Mucosa of descending colon (tissue), 3 donors: ENCODE measurements around the gene NPY1R. TPM values are rescaled to one million over a fixed set of nuclear protein-coding genes. Genes with fewer than 3 reads are reported as not detected.

ENCODE experiments used
- ATAC-seq: fragments of 200-7000 bp; cut with Tn5 transposase; one replicate; pipeline ENCODE4 v1.9.1; 2020; ENCODE audit warnings: mild to moderate bottlenecking, moderate library complexity
- DNase-seq, 3 donors: peaks; one replicate each; pipeline ENCODE4 v3.0.0-alpha.2; 2020
- H3K36me3 ChIP-seq: fragments of 200-600 bp; one replicate; pipeline ENCODE4 v1.8.0; 2021; ENCODE audit warnings: low read depth, mild to moderate bottlenecking
- H3K4me1 ChIP-seq: fragments of 200-600 bp; one replicate; pipeline ENCODE4 v1.8.0; 2021; ENCODE audit warnings: low read depth, mild to moderate bottlenecking
- H3K4me3 ChIP-seq: fragments of 200-600 bp; one replicate; pipeline ENCODE4 v1.8.0; 2021; ENCODE audit warnings: mild to moderate bottlenecking
- H3K9me3 ChIP-seq: fragments of 200-600 bp; one replicate; pipeline ENCODE4 v1.8.0; 2021; ENCODE audit warnings: mild to moderate bottlenecking
- intact Hi-C, 2 donors: fragments of 100-400 bp; cut with DNase I in 1 of 2; cut with micrococcal nuclease in 1 of 2; formaldehyde crosslinking; loops; one replicate each; pipeline versions ENCODE4 v1.11.0 to v1.11.1; 2022; cut with DNase I, micrococcal nuclease
- total RNA-seq, 3 donors: library from RNA; stranded (reverse); fragmentation: NEBNext Ultra II Directional in 2 of 3; extraction: Animal tissue kit (Norgen Biotek cat#: 25700) in 2 of 3; gene quantifications; one replicate each; pipeline versions ENCODE4 v1.2.1 to v1.2.4, GENCODE V29; 2021 to 2023
- TF ChIP-seq, protein P1 (sequence below): fragments of 200-600 bp; IDR thresholded peaks from one replicate; pipeline ENCODE4 v1.8.0; 2022; ENCODE audit warnings: antibody characterized with exemption, mild to moderate bottlenecking
- donor health status: DM: no; HTN: no; CAD: no; lungs with moderate emphysema.
- donor health status: DM: no; HTN: no; CAD: no.
- donor health status: DM: no; HTN: yes; CAD: no.

The NPY1R gene
- total RNA-seq, 3 donors from 2014 or later = 2.8 to 20.6 (median 5.5) TPM

DNA sequence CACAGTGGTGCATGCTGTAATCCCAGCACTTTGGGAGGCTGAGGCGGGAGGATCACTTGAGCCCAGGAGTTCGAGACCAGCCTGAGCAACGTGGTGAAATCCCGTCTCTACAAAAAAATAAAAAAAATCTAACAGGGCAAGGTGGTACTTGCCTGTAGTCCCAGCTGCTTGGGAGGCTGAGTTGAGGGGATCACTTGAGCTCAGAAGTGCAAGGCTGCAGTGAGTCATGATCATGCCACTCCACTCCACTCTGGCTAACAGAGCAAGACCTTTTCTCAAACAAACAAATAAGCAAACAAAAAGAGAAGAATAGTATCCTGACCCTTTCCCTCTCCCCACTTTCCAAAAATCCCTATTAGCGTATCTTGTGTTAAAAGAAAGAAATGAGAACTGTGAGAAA lies 52.7 kb downstream of the NPY1R start:
- Histone ChIP-seq H3K36me3 (no peaks in the 10 kb centered on the region), H3K9me3 (no peaks in the 10 kb centered on the region), H3K4me1 (no peaks in the 10 kb centered on the region), H3K4me3 (no peak overlapping the region)
- TF ChIP-seq, protein P1, sequence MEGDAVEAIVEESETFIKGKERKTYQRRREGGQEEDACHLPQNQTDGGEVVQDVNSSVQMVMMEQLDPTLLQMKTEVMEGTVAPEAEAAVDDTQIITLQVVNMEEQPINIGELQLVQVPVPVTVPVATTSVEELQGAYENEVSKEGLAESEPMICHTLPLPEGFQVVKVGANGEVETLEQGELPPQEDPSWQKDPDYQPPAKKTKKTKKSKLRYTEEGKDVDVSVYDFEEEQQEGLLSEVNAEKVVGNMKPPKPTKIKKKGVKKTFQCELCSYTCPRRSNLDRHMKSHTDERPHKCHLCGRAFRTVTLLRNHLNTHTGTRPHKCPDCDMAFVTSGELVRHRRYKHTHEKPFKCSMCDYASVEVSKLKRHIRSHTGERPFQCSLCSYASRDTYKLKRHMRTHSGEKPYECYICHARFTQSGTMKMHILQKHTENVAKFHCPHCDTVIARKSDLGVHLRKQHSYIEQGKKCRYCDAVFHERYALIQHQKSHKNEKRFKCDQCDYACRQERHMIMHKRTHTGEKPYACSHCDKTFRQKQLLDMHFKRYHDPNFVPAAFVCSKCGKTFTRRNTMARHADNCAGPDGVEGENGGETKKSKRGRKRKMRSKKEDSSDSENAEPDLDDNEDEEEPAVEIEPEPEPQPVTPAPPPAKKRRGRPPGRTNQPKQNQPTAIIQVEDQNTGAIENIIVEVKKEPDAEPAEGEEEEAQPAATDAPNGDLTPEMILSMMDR = no peak
- intact Hi-C loops = no loop called here
- ATAC-seq = no peak
- DNase-seq = no peak

DNA sequence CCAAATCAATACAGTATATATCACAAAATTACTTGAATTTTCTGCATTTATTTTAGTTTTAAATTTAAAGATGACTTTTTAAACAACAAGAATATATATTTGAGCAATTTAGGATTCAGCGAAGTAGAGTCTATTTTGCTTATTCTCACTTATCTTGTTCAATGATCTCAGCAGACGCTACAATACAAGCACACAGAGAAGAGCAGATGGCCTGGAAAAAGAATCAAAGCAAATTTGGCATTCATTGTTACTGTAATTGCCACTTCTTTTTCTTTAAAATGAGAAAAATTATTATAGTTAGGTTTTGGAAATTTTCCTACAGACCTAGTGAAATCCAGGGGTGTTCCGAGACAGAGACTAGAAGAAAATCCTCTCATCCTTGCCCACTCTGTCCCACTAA lies 57.5 kb downstream of the NPY1R start:
- ATAC-seq (no peak), DNase-seq (no peak)
- Histone ChIP-seq H3K4me1 (no peaks in the 10 kb centered on the region), H3K36me3 (no peaks in the 10 kb centered on the region), H3K9me3 (no peaks in the 10 kb centered on the region), H3K4me3 (no peak overlapping the region)
- TF ChIP-seq, protein P1 = no peak
- intact Hi-C loops = no loop called here

Other genes starting within 250 kb of the NPY1R start
- 10 to 100 TPM; 17.0 to 26.5 (median 18.0) TPM for gene NAF1, start 165.7 kb downstream of the NPY1R start, total RNA-seq
- 1 to 10 TPM in 1 of 3 donors, under 1 TPM in 2; 0.22 to 1.2 (median 0.25) TPM for gene NPY5R, start 11.3 kb upstream of the NPY1R start, total RNA-seq
- under 1 TPM in 2 of 3 donors, not detected in 1; 0.12 to 0.22 TPM for gene TKTL2, start 141.2 kb upstream of the NPY1R start, total RNA-seq
- gene TMA16, start 162.1 kb upstream of the NPY1R start, total RNA-seq = 10 to 100 TPM; 19.0 to 21.6 (median 19.1) TPM